Breast epithelium (tissue), 4 donors: ENCODE measurements around the gene DUSP19. TPM values are rescaled to one million over a fixed set of nuclear protein-coding genes. Genes with fewer than 3 reads are reported as not detected.

ENCODE experiments used
- DNase-seq, 2 donors: peaks; one replicate each; pipeline ENCODE4 v3.0.0-alpha.2; 2019; ENCODE audit warnings: low spot score in 2 of 2
- H3K27ac ChIP-seq, 2 donors: fragments of 200-600 bp; sonication (generic) in 1 of 2; one replicate each; pipeline ENCODE4 v1.5.1; 2016 to 2019; ENCODE audit warnings: mild to moderate bottlenecking in 1 of 2
- H3K27me3 ChIP-seq, 2 donors: fragments of 200-600 bp; sonication (generic) in 1 of 2; one replicate each; pipeline versions ENCODE4 v1.5.1 to v1.6.0; 2017 to 2019; ENCODE audit warnings: control low read depth in 1 of 2, mild to moderate bottlenecking in 1 of 2
- H3K36me3 ChIP-seq: fragments of 200-600 bp; one replicate; pipeline ENCODE4 v1.5.1; 2019
- H3K4me1 ChIP-seq, 2 donors: fragments of 200-600 bp; sonication (generic); one replicate each; pipeline ENCODE4 v1.5.1; 2016 to 2019; ENCODE audit warnings: control low read depth in 1 of 2
- H3K4me3 ChIP-seq, 3 donors: fragments of 200-600 bp; sonication (generic); 1 replicate in 2 of 3; 2 replicates in 1 of 3; pipeline ENCODE4 v1.5.1; 2016 to 2019; ENCODE audit warnings: mild to moderate bottlenecking in 3 of 3, moderate library complexity in 2 of 3
- H3K9me3 ChIP-seq, 2 donors: fragments of 200-600 bp; sonication (generic) in 1 of 2; one replicate each; pipeline ENCODE4 v1.5.1; 2016 to 2019; ENCODE audit warnings: control low read depth in 1 of 2
- CTCF ChIP-seq, 3 donors: fragments of 450-650 bp; IDR thresholded peaks; one replicate each; pipeline ENCODE4 v1.5.1; 2016 to 2017; ENCODE audit warnings: antibody characterized with exemption in 3 of 3, mild to moderate bottlenecking in 3 of 3, moderate library complexity in 3 of 3
- POLR2A ChIP-seq: fragments of 450-650 bp; IDR thresholded peaks from one replicate; pipeline ENCODE4 v1.6.1; 2016; ENCODE audit warnings: antibody characterized with exemption, mild to moderate bottlenecking, moderate library complexity
- POLR2AphosphoS5 ChIP-seq, 3 donors: sonication (generic); formaldehyde crosslinking; IDR thresholded peaks; one replicate each; pipeline ENCODE4 v1.6.1; 2017; ENCODE audit warnings: antibody characterized with exemption in 3 of 3
- intact Hi-C: fragments of 100-400 bp; cut with DNase I; formaldehyde crosslinking; loops from one replicate; pipeline ENCODE4 v1.15.1; 2023; ENCODE audit warnings: low total_unique reads
- total RNA-seq, 3 donors: library from RNA; depleted of rRNA; stranded (reverse); fragments of >200 nt; gene quantifications; one replicate each; pipeline ENCODE4 v1.1.0, GENCODE V29; 2016

The DUSP19 gene
- total RNA-seq, 3 donors from 2014 or later = 1.6 to 3.7 (median 1.9) TPM

GRCh38 chr2:183057333-183057985, 21.1 kb upstream of the DUSP19 start:
- no peaks in the 10 kb centered on the region for H3K9me3 ChIP-seq
- intact Hi-C loops = no loop called here
- no peak overlapping the region for H3K27ac ChIP-seq
- H3K27me3 ChIP-seq = no peaks in the 10 kb centered on the region
- no peak for DNase-seq
- no peak overlapping the region for H3K4me3 ChIP-seq
- no peaks in the 10 kb centered on the region for H3K36me3 ChIP-seq
- no peak for TF ChIP-seq CTCF (IDR thresholded peaks at IDR 0.05)
- no peak for TF ChIP-seq POLR2AphosphoS5 (IDR thresholded peaks at IDR 0.05)
- no peak for TF ChIP-seq POLR2A
- no peaks in the 10 kb centered on the region for H3K4me1 ChIP-seq

DNA sequence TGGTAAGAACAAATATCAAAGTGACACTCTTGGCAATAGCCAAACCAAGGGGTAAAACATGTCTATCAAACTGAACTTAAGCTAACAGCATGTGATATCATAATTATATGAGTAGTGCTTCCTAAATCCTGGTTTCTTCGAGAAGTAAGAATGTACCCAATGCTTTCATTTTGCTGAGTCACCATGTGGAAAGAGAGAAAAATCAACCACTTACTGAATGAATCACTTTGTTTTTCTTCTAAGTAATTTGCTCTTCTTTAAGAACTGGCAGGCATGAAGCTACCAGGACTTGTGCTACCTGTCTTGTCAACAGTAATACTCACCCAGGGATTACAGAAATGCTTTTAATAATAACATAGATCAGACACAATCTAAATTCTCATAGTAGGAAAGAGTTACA, 19.0 kb upstream of the DUSP19 start:
- intact Hi-C loops = no loop called here
- H3K27ac ChIP-seq = no peak overlapping the region
- H3K36me3 ChIP-seq = no peaks in the 10 kb centered on the region
- no peak overlapping the region for H3K4me3 ChIP-seq
- H3K27me3 ChIP-seq = no peaks in the 10 kb centered on the region
- H3K4me1 ChIP-seq = no peaks in the 10 kb centered on the region
- H3K9me3 ChIP-seq = no peaks in the 10 kb centered on the region
- no peak for DNase-seq
- TF ChIP-seq CTCF (IDR thresholded peaks at IDR 0.05) = no peak
- no peak for TF ChIP-seq POLR2A
- TF ChIP-seq POLR2AphosphoS5 (IDR thresholded peaks at IDR 0.05) = no peak

DNA sequence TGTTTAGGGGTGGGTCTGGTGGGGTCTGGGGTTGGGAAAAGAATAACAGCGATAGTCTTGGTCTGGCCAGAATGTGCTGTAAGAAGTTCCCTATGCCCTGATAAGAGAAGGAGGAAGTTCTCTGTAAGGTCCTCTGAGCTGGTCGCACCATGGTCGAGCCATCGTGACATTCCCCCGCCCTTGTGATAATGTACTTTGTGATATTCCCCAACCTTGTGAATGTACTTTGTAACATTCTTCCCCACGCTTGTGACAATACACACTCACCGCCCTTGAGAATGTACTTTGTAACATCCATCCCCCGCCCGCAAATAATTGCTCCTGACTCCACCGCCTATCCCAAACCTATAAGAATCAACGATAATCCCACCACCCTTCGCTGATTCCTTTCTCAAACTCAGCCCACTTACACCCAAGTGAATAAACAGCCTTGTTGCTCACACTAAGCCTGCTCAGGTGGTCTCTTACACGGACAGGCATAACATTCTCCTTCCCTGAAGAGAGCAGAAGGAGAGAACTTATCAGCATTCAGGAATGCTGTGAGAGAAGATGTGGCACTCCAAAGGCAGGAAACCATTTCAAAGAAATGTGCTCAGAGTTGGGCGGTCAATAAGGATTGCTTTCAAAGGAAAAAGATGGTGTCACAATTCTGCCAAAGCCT, 17.8 kb upstream of the DUSP19 start:
- H3K9me3 ChIP-seq = no peaks in the 10 kb centered on the region
- no peaks in the 10 kb centered on the region for H3K4me1 ChIP-seq
- no peaks in the 10 kb centered on the region for H3K36me3 ChIP-seq
- intact Hi-C loops = no loop called here
- H3K27ac ChIP-seq = no peak overlapping the region
- H3K4me3 ChIP-seq = no peak overlapping the region
- no peaks in the 10 kb centered on the region for H3K27me3 ChIP-seq
- no peak for DNase-seq
- TF ChIP-seq CTCF (IDR thresholded peaks at IDR 0.05) = no peak
- no peak for TF ChIP-seq POLR2AphosphoS5 (IDR thresholded peaks at IDR 0.05)
- TF ChIP-seq POLR2A = no peak

- no peak for DNase-seq
- Histone ChIP-seq H3K36me3 (no peaks in the 10 kb centered on the region), H3K4me3 (no peak overlapping the region), H3K4me1 (no peaks in the 10 kb centered on the region), H3K27me3 (no peaks in the 10 kb centered on the region), H3K9me3 (no peaks in the 10 kb centered on the region), H3K27ac (no peak overlapping the region)
- intact Hi-C loops = no loop called here
- no peak for TF ChIP-seq POLR2AphosphoS5 (IDR thresholded peaks at IDR 0.05)
- TF ChIP-seq POLR2A = no peak
- no peak for TF ChIP-seq CTCF (IDR thresholded peaks at IDR 0.05)
Measured at GRCh38 chr2:183063083-183063482, 15.5 kb upstream of the DUSP19 start.

GRCh38 chr2:183068561-183068960, 10.0 kb upstream of the DUSP19 start:
- H3K9me3 ChIP-seq = no peaks in the 10 kb centered on the region
- no peak overlapping the region for H3K4me3 ChIP-seq
- no peak overlapping the region for H3K27ac ChIP-seq
- H3K27me3 ChIP-seq = no peaks in the 10 kb centered on the region
- TF ChIP-seq POLR2A (no peak), POLR2AphosphoS5 (IDR thresholded peaks at IDR 0.05) (no peak), CTCF (IDR thresholded peaks at IDR 0.05) (no peak)
- H3K4me1 ChIP-seq = no peaks in the 10 kb centered on the region
- intact Hi-C loops = no loop called here
- no peaks in the 10 kb centered on the region for H3K36me3 ChIP-seq
- no peak for DNase-seq
